NCI-H1417 (cell line): ENCODE data around the gene RAB1A.

Experiments
- DNase-seq, 3 experiments: peaks; one replicate each; lab custom pipeline; 2025; lab: John Stamatoyannopoulos, UW

The RAB1A gene

GRCh38 chr2:65093211-65093610 lies 36.7 kb downstream of the RAB1A start:
- no peak for DNase-seq

GRCh38 chr2:65092791-65093190 lies 37.1 kb downstream of the RAB1A start:
- no peak for DNase-seq

- no peak for DNase-seq
Observed at GRCh38 chr2:65085148-65085547, 44.8 kb downstream of the RAB1A start.

GRCh38 chr2:65081232-65081685 lies 48.6 kb downstream of the RAB1A start:
- DNase-seq = no peak

- no peak for DNase-seq
Observed at GRCh38 chr2:65079017-65079416, 50.9 kb downstream of the RAB1A start.

- DNase-seq = no peak
Observed at GRCh38 chr2:65077898-65078297, 52.0 kb downstream of the RAB1A start.

GRCh38 chr2:65076345-65076710 lies 53.6 kb downstream of the RAB1A start:
- DNase-seq = no peak

- no peak for DNase-seq
Observed at GRCh38 chr2:65075605-65076344, 54.1 kb downstream of the RAB1A start.

- no peak for DNase-seq
Observed at GRCh38 chr2:65075176-65075575, 54.7 kb downstream of the RAB1A start.

- DNase-seq = no peak
Observed at GRCh38 chr2:65073879-65074565, 55.9 kb downstream of the RAB1A start.

GRCh38 chr2:65072181-65072970 lies 57.5 kb downstream of the RAB1A start:
- no peak for DNase-seq

- no peak for DNase-seq
Observed at GRCh38 chr2:65071499-65072180, 58.3 kb downstream of the RAB1A start.

- no peak for DNase-seq
Observed at GRCh38 chr2:65070856-65071255, 59.0 kb downstream of the RAB1A start.

GRCh38 chr2:65070172-65070830 lies 59.6 kb downstream of the RAB1A start:
- DNase-seq = no peak

- no peak for DNase-seq
Observed at GRCh38 chr2:65069439-65069824, 60.5 kb downstream of the RAB1A start.

GRCh38 chr2:65067806-65068553 lies 61.9 kb downstream of the RAB1A start:
- DNase-seq = no peak

GRCh38 chr2:65064728-65065552 lies 65.0 kb downstream of the RAB1A start:
- peak in 2 of 3 experiments; percentile 42 to 85 for DNase-seq

GRCh38 chr2:65062843-65063825 lies 66.8 kb downstream of the RAB1A start:
- no peak for DNase-seq

GRCh38 chr2:65061910-65062339 lies 68.0 kb downstream of the RAB1A start:
- no peak for DNase-seq
